RCC 7860 (cell line): ENCODE results near the gene CEP170B.
"Not testable (repeated sequence)": the region's sequence is repeated elsewhere in the genome, so short reads cannot be mapped to it uniquely, and the experiment has no call there.

ENCODE experiments used
- DNase-seq: peaks from one replicate; pipeline ENCODE4 v3.0.0-alpha.2; 2015; ENCODE audit warnings: low spot score
- FAIRE-seq: peaks from 2 replicates; lab custom pipeline; 2012; peaks lifted over from hg19 to GRCh38; lab: Jason Lieb, UNC

The CEP170B gene

GRCh38 chr14:104865081-104865630 is at the start of gene CEP170B:
Gene CEP170B (plus strand): TSS chr14:104865268. CDS start chr14:104868451, 3,183 bp downstream.
- DNase-seq (no peak), FAIRE-seq (no peak)

GRCh38 chr14:104816616-104816884 is 48.5 kb upstream of the CEP170B start:
- no peak for DNase-seq

GRCh38 chr14:104817930-104818713 is 46.9 kb upstream of the CEP170B start:
- FAIRE-seq = no peak
- DNase-seq = no peak

More at GRCh38 chr14:104816616-104816884, 48.5 kb upstream of the CEP170B start:
- FAIRE-seq = no peak

- FAIRE-seq = no peak
- no peak for DNase-seq
Measured at GRCh38 chr14:104818714-104819161, 46.3 kb upstream of the CEP170B start.

- DNase-seq (no peak), FAIRE-seq (no peak)
Measured at GRCh38 chr14:104819361-104819781, 45.7 kb upstream of the CEP170B start.

GRCh38 chr14:104820669-104821228 is 44.3 kb upstream of the CEP170B start:
- DNase-seq (no peak), FAIRE-seq (no peak)

- DNase-seq (no peak), FAIRE-seq (no peak)
Measured at GRCh38 chr14:104821229-104821945, 43.7 kb upstream of the CEP170B start.

- FAIRE-seq (no peak), DNase-seq (no peak)
Measured at GRCh38 chr14:104821971-104822608, 43.0 kb upstream of the CEP170B start.

GRCh38 chr14:104822821-104823615 is 42.0 kb upstream of the CEP170B start:
- no peak for FAIRE-seq
- DNase-seq = no peak

GRCh38 chr14:104824353-104824997 is 40.6 kb upstream of the CEP170B start:
- no peak for DNase-seq
- FAIRE-seq = no peak

GRCh38 chr14:104826189-104826860 is 38.7 kb upstream of the CEP170B start:
- DNase-seq = peak; percentile 42
- FAIRE-seq = no peak

GRCh38 chr14:104826861-104827176 is 38.2 kb upstream of the CEP170B start:
- DNase-seq = no peak
- FAIRE-seq = no peak

- no peak for FAIRE-seq
- DNase-seq = no peak
Measured at GRCh38 chr14:104827177-104828055, 37.7 kb upstream of the CEP170B start.

- FAIRE-seq (no peak), DNase-seq (no peak)
Measured at GRCh38 chr14:104830781-104831180, 34.3 kb upstream of the CEP170B start.

GRCh38 chr14:104836171-104836935 is 28.7 kb upstream of the CEP170B start:
- DNase-seq, FAIRE-seq: not testable (repeated sequence)

GRCh38 chr14:104841730-104842129 is 23.3 kb upstream of the CEP170B start:
- FAIRE-seq (no peak), DNase-seq (no peak)

- FAIRE-seq (no peak), DNase-seq (no peak)
Measured at GRCh38 chr14:104843006-104843405, 22.1 kb upstream of the CEP170B start.
